Thoracic aorta (tissue), 2 donors: ENCODE measurements around the gene BARD1. TPM values are rescaled to one million over a fixed set of nuclear protein-coding genes. Genes with fewer than 3 reads are reported as not detected.
"Not testable (repeated sequence)": the region's sequence is repeated elsewhere in the genome, so short reads cannot be mapped to it uniquely, and the experiment has no call there.

Source experiments
- ATAC-seq: fragments of 150-250 bp; one replicate; pipeline ENCODE4 v1.8.0; 2017; ENCODE audit warnings: low read depth; ENCODE audit not compliant: insufficient number of reproducible peaks, low FRiP score
- DNase-seq: peaks from one replicate; pipeline ENCODE4 v3.0.0-alpha.2; 2020; ENCODE audit warnings: low spot score
- H3K27ac ChIP-seq, 2 donors: fragments of 200-600 bp; sonication (generic); 1 replicate in 1 of 2; 2 replicates in 1 of 2; pipeline ENCODE4 v1.5.1; 2016; ENCODE audit warnings: mild to moderate bottlenecking in 2 of 2, moderate library complexity in 2 of 2
- H3K27me3 ChIP-seq: fragments of 200-600 bp; sonication (generic); replicated peaks from 2 replicates; pipeline ENCODE4 v1.6.0; 2016; ENCODE audit warnings: mild to moderate bottlenecking; ENCODE audit not compliant: insufficient read depth
- H3K36me3 ChIP-seq: fragments of 200-600 bp; sonication (generic); one replicate; pipeline ENCODE4 v1.5.1; 2016
- H3K4me1 ChIP-seq, 2 donors: fragments of 200-600 bp; sonication (generic); 1 replicate in 1 of 2; 2 replicates in 1 of 2; pipeline versions ENCODE4 v1.5.1 to v1.6.0; 2016; ENCODE audit warnings: low read depth in 2 of 2, mild to moderate bottlenecking in 1 of 2; ENCODE audit not compliant: control insufficient read depth in 1 of 2
- H3K4me3 ChIP-seq: fragments of 200-600 bp; sonication (generic); 2 replicates; pipeline ENCODE4 v1.5.1; 2016; ENCODE audit warnings: mild to moderate bottlenecking
- H3K9me3 ChIP-seq: fragments of 200-600 bp; sonication (generic); 2 replicates; pipeline ENCODE4 v1.5.1; 2016
- CTCF ChIP-seq: fragments of 200-600 bp; sonication (generic); IDR thresholded peaks from one replicate; pipeline ENCODE4 v1.5.1; 2019; ENCODE audit warnings: antibody characterized with exemption
- total RNA-seq, 2 donors: library from RNA; depleted of rRNA; stranded (reverse); fragments of >200 nt; gene quantifications; one replicate each; pipeline versions ENCODE4 v1.1.0 to v1.2.3, GENCODE V29; 2016

BARD1 gene
- total RNA-seq, 2 donors from 2014 or later, result 15.4 to 25.5 TPM

- no peak overlapping the region for H3K27ac ChIP-seq
- no peak for TF ChIP-seq CTCF
- no peaks in the 10 kb centered on the region for H3K4me1 ChIP-seq
- no peak for ATAC-seq
- no peaks in the 10 kb centered on the region for H3K9me3 ChIP-seq
- H3K36me3 ChIP-seq, result peaks cover 6% of the 10 kb centered on the region
- H3K4me3 ChIP-seq, result no peak overlapping the region
- no peaks in the 10 kb centered on the region for H3K27me3 ChIP-seq
- no peak for DNase-seq
Measured at GRCh38 chr2:214724741-214725140, 84.7 kb downstream of the BARD1 start.

DNA sequence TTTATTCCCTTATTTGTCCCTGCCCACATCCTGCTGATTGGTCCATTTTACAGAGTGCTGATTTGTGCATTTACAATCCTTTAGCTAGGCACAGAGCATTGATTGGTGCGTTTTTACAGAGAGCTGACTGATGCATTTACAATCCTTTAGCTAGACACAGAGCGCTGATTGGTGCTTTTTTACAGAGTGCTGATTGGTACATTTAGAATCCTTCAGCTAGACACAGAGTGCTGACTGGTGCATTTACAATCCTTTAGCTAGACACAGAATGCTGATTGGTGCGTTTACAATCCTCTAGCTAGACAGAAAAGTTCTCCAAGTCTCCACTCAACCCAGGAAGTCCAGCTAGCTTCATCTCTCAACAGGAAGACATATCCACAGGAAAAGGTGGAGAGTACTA is 91.6 kb downstream of the BARD1 start:
- not testable (repeated sequence) for H3K4me1 ChIP-seq, H3K36me3 ChIP-seq, DNase-seq, H3K4me3 ChIP-seq, ATAC-seq, H3K27me3 ChIP-seq, H3K9me3 ChIP-seq, H3K27ac ChIP-seq

GRCh38 chr2:214716811-214717560 is 92.5 kb downstream of the BARD1 start:
- no peak overlapping the region for H3K27ac ChIP-seq
- ATAC-seq (no peak), DNase-seq (no peak)
- TF ChIP-seq CTCF, result no peak
- H3K36me3 ChIP-seq, result no peaks in the 10 kb centered on the region
- H3K9me3 ChIP-seq, result no peaks in the 10 kb centered on the region
- H3K4me3 ChIP-seq, result no peak overlapping the region
- H3K27me3 ChIP-seq, result no peaks in the 10 kb centered on the region
- no peaks in the 10 kb centered on the region for H3K4me1 ChIP-seq

GRCh38 chr2:214715025-214715424 is 94.5 kb downstream of the BARD1 start:
- no peak overlapping the region for H3K4me3 ChIP-seq
- H3K27ac ChIP-seq, result no peak overlapping the region
- DNase-seq (no peak), ATAC-seq (no peak)
- H3K9me3 ChIP-seq, result no peaks in the 10 kb centered on the region
- TF ChIP-seq CTCF, result no peak
- H3K27me3 ChIP-seq, result no peaks in the 10 kb centered on the region
- no peaks in the 10 kb centered on the region for H3K4me1 ChIP-seq
- H3K36me3 ChIP-seq, result no peaks in the 10 kb centered on the region

GRCh38 chr2:214713080-214713830 is 96.2 kb downstream of the BARD1 start:
- no peak for DNase-seq
- no peak for TF ChIP-seq CTCF
- ATAC-seq, result no peak
- no peaks in the 10 kb centered on the region for H3K4me1 ChIP-seq
- no peak overlapping the region for H3K4me3 ChIP-seq
- H3K27ac ChIP-seq, result no peak overlapping the region
- H3K36me3 ChIP-seq, result no peaks in the 10 kb centered on the region
- H3K9me3 ChIP-seq, result no peaks in the 10 kb centered on the region
- H3K27me3 ChIP-seq, result no peaks in the 10 kb centered on the region
